Measurements from ENCODE around the gene BEND7.
"Not testable (repeated sequence)": the region's sequence is repeated elsewhere in the genome, so short reads cannot be mapped to it uniquely, and the experiment has no call there.

Gene BEND7

GRCh38 chr10:13475124-13475523 lies 53.7 kb downstream of the BEND7 start:
- DNase-seq = no peak

DNA sequence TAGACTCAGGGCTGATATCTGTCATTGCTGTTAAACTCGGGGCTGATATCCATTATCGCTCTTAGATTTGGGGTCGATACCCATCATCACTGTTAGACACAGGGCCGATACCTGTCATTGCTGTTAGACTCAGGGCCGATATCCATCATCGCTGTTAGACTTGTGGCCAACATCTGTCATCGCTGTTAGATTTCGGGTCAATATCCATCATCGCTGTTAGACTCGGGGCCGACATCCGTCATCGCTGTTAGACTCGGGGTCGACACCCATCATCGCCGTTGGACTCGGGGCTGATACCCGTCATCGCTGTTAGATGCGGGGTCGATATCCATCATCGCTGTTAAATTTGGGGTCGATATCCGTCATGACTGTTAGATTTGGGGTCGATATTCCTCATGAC lies 54.8 kb downstream of the BEND7 start:
- no peak for DNase-seq

GRCh38 chr10:13472359-13472758 lies 56.5 kb downstream of the BEND7 start:
- DNase-seq = no peak

DNA sequence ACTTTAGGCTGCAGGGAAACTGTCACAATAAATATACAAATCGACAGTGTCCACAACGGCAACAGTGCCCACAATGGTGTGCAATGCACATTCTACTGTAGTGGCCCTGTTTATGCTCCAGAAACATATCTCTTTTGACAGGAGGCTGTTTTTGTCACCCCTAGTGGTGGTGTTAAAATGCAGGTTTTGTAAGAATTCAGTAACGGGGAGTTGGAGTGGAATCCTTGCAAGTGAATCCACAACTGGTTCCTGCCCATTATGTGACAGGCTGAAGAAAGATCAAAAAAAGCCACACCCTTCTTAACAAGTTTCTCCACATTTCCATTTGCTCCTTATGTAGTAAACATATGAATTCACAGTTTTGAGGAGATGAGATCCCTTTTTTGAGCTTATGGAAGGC lies 58.5 kb downstream of the BEND7 start:
- no peak for DNase-seq

DNA sequence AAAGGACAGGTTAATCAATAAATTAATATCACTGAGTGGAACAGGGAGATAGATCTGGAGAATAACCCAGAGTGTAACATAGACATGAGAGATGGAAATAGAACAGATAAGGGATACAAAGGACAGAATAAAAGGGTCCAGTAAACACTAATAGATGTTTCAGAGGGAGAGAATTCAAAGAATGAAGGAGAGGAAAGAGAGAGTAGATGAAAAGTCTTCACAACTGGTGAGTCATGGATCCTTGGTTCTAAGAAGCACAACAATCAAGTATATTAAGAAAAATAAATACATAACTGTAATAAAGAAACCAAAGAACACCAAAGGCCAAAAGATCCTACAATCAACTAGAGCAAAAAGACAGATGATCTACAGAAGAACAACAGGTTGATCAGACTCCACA lies 66.3 kb downstream of the BEND7 start:
- no peak for DNase-seq

DNA sequence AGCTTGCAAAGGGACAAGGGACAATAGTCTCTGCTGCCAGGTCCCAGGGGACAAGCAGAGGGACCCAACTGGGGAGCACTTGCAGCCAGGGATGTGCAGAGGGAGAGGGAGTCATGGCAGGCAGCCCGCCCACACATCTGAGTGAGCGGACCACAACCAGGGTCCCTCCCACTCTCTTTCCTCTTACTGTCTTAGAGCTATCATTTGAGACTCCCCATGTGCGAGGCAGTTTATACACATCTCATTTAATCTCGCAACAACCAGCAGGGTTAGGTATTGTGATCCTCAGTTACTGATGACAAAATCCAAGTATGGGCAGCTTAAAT lies 70.2 kb downstream of the BEND7 start:
- DNase-seq = no peak

- DNase-seq = no peak
These were observed 70.7 kb downstream of the BEND7 start for GRCh38 chr10:13457958-13458686.

- no peak for DNase-seq
These were observed 74.9 kb downstream of the BEND7 start for GRCh38 chr10:13453896-13454295.

- DNase-seq = no peak
These were observed 78.7 kb downstream of the BEND7 start for GRCh38 chr10:13450069-13450468.

DNA sequence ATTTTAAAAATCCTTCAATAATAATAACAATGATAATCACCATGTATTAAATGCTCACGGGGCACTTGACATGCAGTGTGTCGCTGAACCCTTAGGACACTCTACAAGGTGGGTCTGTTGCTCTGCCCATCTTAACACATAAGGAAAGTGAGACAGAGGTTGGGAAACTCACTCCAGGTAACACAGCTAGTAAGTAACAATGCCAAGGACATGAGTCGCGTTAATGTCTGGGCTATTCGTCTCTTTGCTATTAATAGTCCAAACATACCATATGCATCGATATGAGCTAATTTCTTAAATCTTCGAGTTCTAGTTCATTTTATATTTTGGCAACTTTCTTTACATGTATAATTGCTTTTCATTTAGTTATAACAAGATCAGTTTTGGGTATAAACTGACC lies 79.5 kb downstream of the BEND7 start:
- DNase-seq = no peak

- DNase-seq = no peak
These were observed 80.6 kb downstream of the BEND7 start for GRCh38 chr10:13448216-13448615.

DNA sequence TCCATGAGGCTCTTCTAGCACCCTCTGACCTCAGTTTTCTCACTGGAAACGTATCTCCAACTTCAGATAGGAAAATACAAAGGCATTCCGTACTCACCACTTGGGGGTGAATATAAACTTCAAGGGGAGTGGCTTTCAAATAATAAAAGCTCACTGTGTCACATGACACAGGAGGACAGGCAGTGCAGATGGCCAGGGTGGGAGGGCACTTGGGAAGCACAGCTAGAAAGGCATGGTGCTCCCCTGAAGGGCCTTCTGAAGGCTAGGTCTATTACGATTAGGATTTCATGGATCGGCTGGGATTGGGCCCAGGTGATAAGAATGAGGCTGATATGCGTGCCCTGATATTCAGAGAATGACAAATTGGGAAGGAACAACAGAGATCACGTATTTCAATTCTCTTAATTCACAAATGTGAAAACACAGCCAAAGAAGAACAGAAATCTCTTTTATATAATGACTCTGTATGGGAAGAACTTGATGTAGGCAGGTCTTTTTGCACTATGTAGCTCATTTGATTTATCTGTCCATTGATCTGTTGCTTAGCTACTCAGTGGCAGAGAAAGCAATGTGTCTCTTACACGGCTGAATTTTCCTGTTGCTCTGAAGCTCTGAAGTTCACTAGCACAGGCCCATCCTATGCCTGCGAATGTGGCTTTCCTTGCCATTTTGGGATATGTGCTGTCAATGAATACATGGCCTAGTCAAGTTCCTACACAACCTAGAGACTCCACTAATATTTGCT lies 83.0 kb downstream of the BEND7 start:
- no peak for DNase-seq

DNA sequence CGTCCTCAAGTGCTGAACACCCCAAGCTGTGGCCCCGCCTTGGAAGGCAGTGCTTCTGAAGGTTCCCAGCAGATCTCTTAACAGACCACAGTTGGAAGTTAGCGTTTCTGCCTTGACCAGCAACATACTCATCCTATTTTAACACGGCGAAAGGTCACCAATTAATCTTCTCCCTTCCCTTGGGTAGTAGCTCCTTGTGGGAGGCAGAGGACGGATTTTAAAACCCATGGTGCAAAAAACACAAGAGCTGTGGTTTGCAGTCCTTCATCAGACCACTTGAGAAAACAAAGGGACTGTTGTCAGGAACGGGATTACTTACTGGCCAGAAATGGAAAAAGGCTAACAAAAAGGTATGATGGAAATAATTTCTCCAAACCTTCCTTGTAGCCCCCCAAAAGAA lies 87.3 kb downstream of the BEND7 start:
- no peak for DNase-seq

DNA sequence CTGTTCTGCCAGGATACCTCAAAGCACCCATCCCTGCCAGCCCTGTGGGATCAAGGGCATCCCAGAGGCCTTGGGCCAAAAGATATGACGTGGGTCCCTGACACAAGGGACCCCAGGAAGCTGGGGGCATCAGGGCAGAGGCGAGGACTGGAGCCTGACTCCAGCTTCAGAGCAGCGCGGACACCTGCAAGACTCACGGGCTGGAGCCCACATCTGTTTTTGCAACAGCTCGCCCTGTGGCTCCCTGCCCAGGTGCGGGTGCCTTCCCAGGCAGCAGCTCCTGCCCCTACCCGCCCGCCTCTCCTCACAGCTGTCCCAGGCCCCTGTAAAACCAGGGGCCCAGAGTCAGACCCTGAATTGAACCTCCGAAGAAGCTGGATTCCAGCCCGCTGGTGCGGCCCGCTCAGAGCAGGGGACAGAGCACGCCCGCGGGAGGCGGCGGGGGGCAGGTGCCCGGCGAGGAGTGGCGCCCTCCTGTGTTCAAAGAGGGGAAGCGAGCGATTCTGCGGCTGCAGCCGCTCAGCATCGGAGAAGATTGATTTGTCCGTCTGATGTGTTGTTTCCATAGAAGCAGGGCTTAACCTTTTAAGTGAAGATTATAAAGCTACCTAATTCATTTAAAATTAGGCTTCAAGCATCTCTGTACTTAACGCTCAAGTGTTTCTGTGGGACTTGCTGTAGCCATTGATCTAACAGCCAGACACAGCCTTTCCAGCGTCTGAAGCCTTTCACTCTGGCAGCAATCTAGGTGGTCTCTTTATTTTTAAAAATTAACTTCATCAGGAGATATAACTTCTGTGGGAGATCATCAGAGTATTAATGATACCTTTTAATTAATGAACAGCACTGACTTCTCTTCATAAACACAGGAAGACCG lies 88.4 kb downstream of the BEND7 start:
- peak; percentile 61 for DNase-seq

DNA sequence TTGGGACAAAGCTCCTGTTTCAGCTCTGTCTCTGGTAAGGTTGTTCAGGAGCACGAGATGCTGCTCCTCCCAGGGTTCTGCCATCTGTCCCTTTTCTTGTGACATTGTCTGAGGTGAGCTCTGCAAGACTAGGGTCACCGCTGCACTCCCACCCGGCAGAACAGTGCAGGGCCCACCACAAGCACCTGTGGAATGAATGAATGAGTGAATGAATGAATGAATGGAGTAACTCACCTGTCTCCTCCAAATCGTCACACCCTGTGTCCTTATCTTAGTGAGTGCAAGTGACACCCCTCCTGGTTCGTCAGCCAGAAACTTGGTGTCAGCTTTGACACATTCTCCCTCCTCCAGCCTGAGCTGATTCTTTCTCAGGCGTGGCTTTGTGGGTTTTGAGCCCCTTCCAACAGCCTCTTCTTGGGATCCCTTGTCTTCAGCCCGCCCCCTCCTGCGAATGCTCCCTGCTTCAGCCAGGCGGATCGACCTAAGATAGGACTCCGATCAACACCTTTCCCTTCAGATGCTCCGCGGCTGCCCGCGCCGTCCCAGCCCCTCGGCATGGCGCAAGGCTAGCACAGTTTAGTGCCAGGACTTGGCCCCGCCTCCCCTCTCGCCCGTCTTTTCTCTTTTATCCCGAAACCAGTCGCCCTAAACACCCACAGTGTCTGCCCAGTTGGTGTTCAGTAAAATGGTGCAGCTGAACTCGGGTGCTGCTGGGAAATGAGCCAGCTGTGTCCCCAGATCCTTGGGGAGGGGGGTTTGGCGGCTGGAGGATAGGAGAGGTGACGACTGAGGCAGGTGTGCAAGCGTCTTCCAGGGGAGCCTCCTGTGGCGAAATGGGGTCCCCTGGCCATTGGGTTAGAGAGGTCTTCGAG lies 89.3 kb downstream of the BEND7 start:
- no peak for DNase-seq

- DNase-seq = no peak
These were observed 91.7 kb downstream of the BEND7 start for GRCh38 chr10:13437026-13437555.

GRCh38 chr10:13427943-13428342 lies 100.9 kb downstream of the BEND7 start:
- DNase-seq = not testable (repeated sequence)

- no peak for DNase-seq
These were observed 103.4 kb downstream of the BEND7 start for GRCh38 chr10:13425397-13425796.

DNA sequence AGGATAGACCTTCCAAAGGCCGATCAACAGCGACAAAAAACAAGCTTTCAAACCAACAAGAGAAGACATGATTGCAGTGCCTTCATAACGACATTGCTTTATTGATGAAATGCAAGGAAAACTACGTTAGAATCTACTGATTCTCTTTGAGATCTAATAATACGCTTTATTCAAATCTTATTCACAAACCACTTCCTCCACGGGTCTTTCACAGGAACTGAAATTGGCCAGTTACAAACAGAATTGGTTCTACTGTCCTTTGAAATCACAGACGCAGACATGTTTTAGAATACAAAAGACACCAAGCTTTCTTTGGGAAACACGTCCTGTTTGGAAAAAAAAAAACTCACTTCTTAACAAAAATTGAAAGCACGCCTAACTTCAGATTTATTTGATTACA lies 106.0 kb downstream of the BEND7 start:
- no peak for DNase-seq

- DNase-seq = no peak
These were observed 107.4 kb downstream of the BEND7 start for GRCh38 chr10:13421382-13421917.

DNA sequence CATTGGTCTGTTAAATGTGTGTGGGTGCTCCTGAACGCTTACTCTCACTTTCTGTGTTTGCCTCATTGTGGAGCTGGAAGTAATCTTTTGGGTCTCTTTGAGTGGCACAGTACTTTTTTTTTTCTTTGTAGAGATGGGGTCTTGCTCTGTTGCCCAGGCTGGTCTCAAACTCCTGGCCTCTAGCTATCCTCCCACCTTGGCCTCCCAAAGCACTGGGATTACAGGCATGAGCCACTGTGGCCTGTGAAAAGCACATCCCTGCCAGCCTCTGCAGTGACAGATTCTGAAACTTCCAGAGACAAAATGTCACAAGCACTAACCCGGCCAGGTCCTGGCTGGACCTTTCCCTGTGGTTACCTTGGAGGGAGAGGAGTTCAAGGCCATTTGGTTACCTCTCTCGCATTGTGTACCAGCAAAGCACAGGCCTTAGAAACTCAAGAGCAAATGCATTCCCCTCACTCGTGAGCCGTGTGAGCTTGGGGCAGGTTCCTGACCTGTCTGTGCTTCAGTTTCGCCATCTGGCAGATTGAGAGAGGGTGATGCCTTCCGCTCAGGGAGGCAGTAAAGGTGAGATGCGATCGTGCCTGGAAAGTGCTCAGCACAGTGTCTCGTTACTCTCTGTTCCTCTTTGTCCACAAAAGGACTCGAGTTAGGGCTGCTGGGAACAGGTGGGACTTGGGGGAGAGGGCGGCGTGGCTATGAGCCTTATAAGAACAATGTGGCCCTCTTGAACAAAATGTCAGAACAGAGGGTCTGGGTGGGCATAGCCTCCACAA lies 108.1 kb downstream of the BEND7 start:
- DNase-seq = no peak

Measured in left hindlimb (tissue), 1 donor.